Measurements from ENCODE around the gene FST.

The FST gene

GRCh38 chr5:53512539-53512938 is 32.1 kb downstream of the FST start:
- Histone ChIP-seq H3K9ac (no peak overlapping the region), H3K4me3 (IDR thresholded peaks at IDR 0.05; ENCODE audit: insufficient read depth, low read depth, low read length) (no peak overlapping the region), H3K27ac (no peak overlapping the region), H4K20me1 (ENCODE audit: insufficient read depth) (no peaks in the 10 kb centered on the region), H2AFZ (ENCODE audit: low read depth) (no peak overlapping the region), H3K36me3 (ENCODE audit: insufficient read depth) (no peaks in the 10 kb centered on the region), H3K79me2 (ENCODE audit: insufficient read depth, low read depth) (no peaks in the 10 kb centered on the region), H3K4me2 (no peak overlapping the region), H3K27me3 (ENCODE audit: insufficient read depth, low read depth) (no peaks in the 10 kb centered on the region), H3K4me1 (ENCODE audit: low read depth, poor library complexity, severe bottlenecking) (no peaks in the 10 kb centered on the region)
- no peak for TF ChIP-seq CTCF (conservative IDR thresholded peaks at IDR 0.05; ENCODE audit: low read depth, low read length)

- Histone ChIP-seq H3K27me3 (ENCODE audit: insufficient read depth, low read depth) (no peaks in the 10 kb centered on the region), H4K20me1 (ENCODE audit: insufficient read depth) (no peaks in the 10 kb centered on the region), H3K27ac (no peak overlapping the region), H3K4me3 (IDR thresholded peaks at IDR 0.05; ENCODE audit: insufficient read depth, low read depth, low read length) (no peak overlapping the region), H3K79me2 (ENCODE audit: insufficient read depth, low read depth) (no peaks in the 10 kb centered on the region), H3K4me2 (no peak overlapping the region), H3K9ac (no peak overlapping the region), H3K4me1 (ENCODE audit: low read depth, poor library complexity, severe bottlenecking) (no peaks in the 10 kb centered on the region), H3K36me3 (ENCODE audit: insufficient read depth) (no peaks in the 10 kb centered on the region), H2AFZ (ENCODE audit: low read depth) (no peak overlapping the region)
- no peak for TF ChIP-seq CTCF (conservative IDR thresholded peaks at IDR 0.05; ENCODE audit: low read depth, low read length)
These were observed 35.6 kb downstream of the FST start for GRCh38 chr5:53515988-53516387.

- Histone ChIP-seq H3K27ac (no peak overlapping the region), H3K4me3 (IDR thresholded peaks at IDR 0.05; ENCODE audit: insufficient read depth, low read depth, low read length) (no peak overlapping the region), H3K4me1 (ENCODE audit: low read depth, poor library complexity, severe bottlenecking) (no peaks in the 10 kb centered on the region), H2AFZ (ENCODE audit: low read depth) (no peak overlapping the region), H3K4me2 (no peak overlapping the region), H3K27me3 (ENCODE audit: insufficient read depth, low read depth) (no peaks in the 10 kb centered on the region), H4K20me1 (ENCODE audit: insufficient read depth) (no peaks in the 10 kb centered on the region), H3K9ac (no peak overlapping the region), H3K36me3 (ENCODE audit: insufficient read depth) (no peaks in the 10 kb centered on the region), H3K79me2 (ENCODE audit: insufficient read depth, low read depth) (no peaks in the 10 kb centered on the region)
- TF ChIP-seq CTCF (conservative IDR thresholded peaks at IDR 0.05; ENCODE audit: low read depth, low read length): no peak
These were observed 40.4 kb downstream of the FST start for GRCh38 chr5:53520813-53521212.
